HG03060 (cell line): ENCODE results near the gene VRTN.
"Not testable (repeated sequence)": the region's sequence is repeated elsewhere in the genome, so short reads cannot be mapped to it uniquely, and the experiment has no call there.

ENCODE experiments used
- ATAC-seq: cut with Tn5 transposase; IDR thresholded peaks from one replicate; pipeline ENCODE4 v1.9.1; 2021; ENCODE audit warnings: low read depth, moderate number of reproducible peaks; ENCODE audit not compliant: unreplicated experiment

The VRTN gene

GRCh38 chr14:74348241-74348734 is at the start of gene VRTN:
Gene VRTN, plus strand, starts transcription at chr14:74348471. Its CDS starts 8,313 bp downstream, at chr14:74356784.
- no peak for ATAC-seq

- no peak for ATAC-seq
Measured at GRCh38 chr14:74299061-74299545, 49.2 kb upstream of the VRTN start.

GRCh38 chr14:74301594-74302151 is 46.6 kb upstream of the VRTN start:
- ATAC-seq: no peak

- no peak for ATAC-seq
Measured at GRCh38 chr14:74302152-74302628, 46.1 kb upstream of the VRTN start.

GRCh38 chr14:74302634-74303569 is 45.4 kb upstream of the VRTN start, which contains the start of gene ABCD4:
Gene ABCD4, minus strand, starts transcription at chr14:74302934. Its CDS starts 22 bp downstream, at chr14:74302912.
- peak; percentile 82 for ATAC-seq

- ATAC-seq: no peak
Measured at GRCh38 chr14:74308695-74309094, 39.6 kb upstream of the VRTN start.

GRCh38 chr14:74309125-74310022 is 38.9 kb upstream of the VRTN start:
- no peak for ATAC-seq

- no peak for ATAC-seq
Measured at GRCh38 chr14:74312161-74312560, 36.1 kb upstream of the VRTN start.

GRCh38 chr14:74313601-74314000 is 34.7 kb upstream of the VRTN start:
- ATAC-seq: no peak

GRCh38 chr14:74314576-74314975 is 33.7 kb upstream of the VRTN start:
- no peak for ATAC-seq

GRCh38 chr14:74324931-74325361 is 23.3 kb upstream of the VRTN start:
- no peak for ATAC-seq

- ATAC-seq: no peak
Measured at GRCh38 chr14:74325446-74325845, 22.8 kb upstream of the VRTN start.

- no peak for ATAC-seq
Measured at GRCh38 chr14:74326369-74327152, 21.7 kb upstream of the VRTN start.

- ATAC-seq: not testable (repeated sequence)
Measured at GRCh38 chr14:74329950-74330552, 18.2 kb upstream of the VRTN start.

- ATAC-seq: no peak
Measured at GRCh38 chr14:74333909-74334308, 14.4 kb upstream of the VRTN start.

- no peak for ATAC-seq
Measured at GRCh38 chr14:74346341-74346740, 1.9 kb upstream of the VRTN start.

GRCh38 chr14:74347097-74347794 is 1.0 kb upstream of the VRTN start:
- ATAC-seq: no peak

- ATAC-seq: no peak
Measured at GRCh38 chr14:74347795-74348100, 523 bp upstream of the VRTN start.
